Activated naive CD4-positive, alpha-beta T cell treated with anti-CD3 and anti-CD28 coated beads, Interleukin-2, amount 10 ng/mL, durations not matched to agents 7 days and 5 days (primary cell): ENCODE data around the gene BCAS1.
"Not testable (repeated sequence)": the region's sequence is repeated elsewhere in the genome, so short reads cannot be mapped to it uniquely, and the experiment has no call there.

Source experiments
- CTCF ChIA-PET: fragments of 350-600 bp; sonication (Branson Sonifier 250); formaldehyde crosslinking; loops from one replicate; lab custom pipeline; 2021; ENCODE audit warnings: antibody characterized with exemption; lab: Charles Lee
- DNase-seq: peaks from one replicate; pipeline ENCODE4 v3.0.0-alpha.2; 2020
- H3K27ac Mint-ChIP-seq: one replicate; pipeline ENCODE4 v1.8.0; 2021; ENCODE audit warnings: mild to moderate bottlenecking, moderate library complexity, mixed read lengths
- H3K27me3 Mint-ChIP-seq: one replicate; pipeline ENCODE4 v1.8.0; 2021; ENCODE audit warnings: mild to moderate bottlenecking, mixed read lengths
- H3K36me3 Mint-ChIP-seq: one replicate; pipeline ENCODE4 v1.8.0; 2021; ENCODE audit warnings: mixed read lengths
- H3K4me1 Mint-ChIP-seq: one replicate; pipeline ENCODE4 v1.8.0; 2021; ENCODE audit warnings: mixed read lengths
- H3K4me3 Mint-ChIP-seq: one replicate; pipeline ENCODE4 v1.8.0; 2021; ENCODE audit warnings: mild to moderate bottlenecking, moderate library complexity, mixed read lengths
- H3K9me3 Mint-ChIP-seq: one replicate; pipeline ENCODE4 v1.8.0; 2021; ENCODE audit warnings: mixed read lengths

The BCAS1 gene

DNA sequence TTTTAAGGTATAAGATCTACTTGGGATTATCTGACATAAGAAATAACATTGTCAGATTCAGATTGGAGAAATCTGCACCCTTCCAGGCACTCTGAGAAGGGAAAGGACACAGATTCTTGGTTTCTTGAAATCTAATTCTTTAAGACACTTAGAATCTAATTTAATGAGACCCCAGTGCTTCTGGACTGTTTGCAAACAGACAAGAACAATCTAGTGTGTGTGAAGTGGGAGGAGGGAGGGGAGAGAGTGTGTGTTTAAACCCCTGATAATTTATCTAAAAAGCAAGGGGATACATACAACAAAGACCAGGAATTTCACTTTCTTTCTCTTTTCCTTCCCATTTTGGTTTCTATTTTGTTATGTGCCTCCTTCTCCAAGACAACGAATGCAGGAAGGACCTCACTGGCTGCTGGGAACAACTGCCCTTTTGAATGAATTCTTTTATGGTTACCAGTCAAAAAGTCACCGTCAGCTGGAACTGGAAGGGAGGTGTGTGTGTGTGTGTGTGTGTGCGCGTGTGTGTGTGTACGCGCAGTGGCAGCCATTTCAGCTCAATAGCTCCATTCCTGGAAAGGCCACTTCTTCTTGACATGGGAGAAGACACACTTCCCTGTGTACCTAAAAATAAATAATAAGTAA is 129.4 kb downstream of the BCAS1 start:
- H3K4me3 Mint-ChIP-seq: no peak overlapping the region
- peaks cover 53% of the 10 kb centered on the region for H3K4me1 Mint-ChIP-seq
- H3K9me3 Mint-ChIP-seq: no peaks in the 10 kb centered on the region
- DNase-seq: no peak
- H3K36me3 Mint-ChIP-seq: no peaks in the 10 kb centered on the region
- H3K27ac Mint-ChIP-seq: peak overlapping the region; percentile 24
- H3K27me3 Mint-ChIP-seq: no peaks in the 10 kb centered on the region
- CTCF ChIA-PET: interaction anchor here (0.8 to 4.4 kb wide), 10 partner anchors 9 to 393 kb away, joined by 3 to 35 read pairs (median 4); no protein-coding TSS in a partner anchor

DNA sequence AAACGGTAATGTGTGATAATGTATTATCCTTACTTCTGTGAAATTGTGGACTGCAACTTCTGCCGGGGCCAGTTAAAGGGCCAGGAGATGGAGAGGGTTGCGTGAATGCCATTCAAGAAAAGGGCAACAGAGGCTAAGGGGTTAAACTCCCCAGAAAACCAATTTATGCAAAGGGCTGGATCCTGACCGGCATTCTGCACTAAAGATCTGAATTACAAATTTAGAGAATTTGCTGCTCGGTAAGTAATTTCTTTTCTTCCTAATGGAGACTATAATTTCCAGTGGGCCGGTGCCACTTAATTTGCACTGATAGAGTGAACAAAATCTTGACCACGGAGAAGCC is 130.1 kb downstream of the BCAS1 start:
- no peaks in the 10 kb centered on the region for H3K9me3 Mint-ChIP-seq
- CTCF ChIA-PET: interaction anchor here (0.6 to 4.4 kb wide), 32 partner anchors 12 to 1548 kb away, joined by 3 to 35 read pairs (median 3); no protein-coding TSS in a partner anchor
- H3K4me1 Mint-ChIP-seq: peaks cover 60% of the 10 kb centered on the region
- H3K27ac Mint-ChIP-seq: no peak overlapping the region
- no peak for DNase-seq
- H3K27me3 Mint-ChIP-seq: no peaks in the 10 kb centered on the region
- peak overlapping the region; percentile 6 for H3K4me3 Mint-ChIP-seq
- H3K36me3 Mint-ChIP-seq: no peaks in the 10 kb centered on the region

DNA sequence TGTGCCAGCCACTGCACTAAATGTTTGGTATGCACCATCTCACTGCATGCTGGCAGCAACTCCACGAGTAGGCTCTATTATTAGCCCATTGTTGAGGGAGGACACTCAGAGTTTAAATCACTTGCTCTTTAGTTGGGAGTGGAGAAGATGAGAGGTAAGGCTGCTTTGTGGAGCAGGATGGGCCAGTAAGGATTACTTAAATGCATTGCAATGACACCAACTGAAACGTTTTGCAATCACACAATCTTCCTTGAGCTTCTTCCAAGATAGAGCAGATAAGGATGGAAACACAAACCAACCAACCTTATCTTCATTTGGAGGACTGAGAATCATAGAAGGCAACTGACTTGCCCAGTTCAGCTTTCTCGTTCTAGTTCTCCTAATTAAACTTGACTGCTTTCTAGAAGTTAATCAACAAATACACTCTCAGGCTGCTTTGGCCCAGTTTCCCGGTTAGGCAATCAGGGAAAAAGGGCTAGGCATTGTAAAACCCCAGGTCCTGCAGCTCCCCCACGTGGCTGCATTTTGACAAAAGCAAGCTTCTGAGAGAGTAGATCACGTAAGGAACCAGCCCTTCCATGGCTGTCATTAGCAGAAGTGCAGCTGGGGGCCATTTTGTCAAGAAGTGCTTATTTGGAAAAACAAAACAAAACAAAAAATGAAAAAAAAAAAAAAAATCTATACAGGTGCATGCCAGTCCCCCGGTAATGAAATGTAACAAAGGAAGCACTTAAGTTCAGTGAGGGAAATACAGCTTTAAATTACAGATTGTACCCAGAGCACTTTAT is 130.6 kb downstream of the BCAS1 start:
- Mint-ChIP-seq H3K36me3 (no peaks in the 10 kb centered on the region), H3K4me3 (peak overlapping the region; percentile 6), H3K4me1 (peaks cover 66% of the 10 kb centered on the region), H3K27me3 (no peaks in the 10 kb centered on the region), H3K27ac (peak overlapping the region; percentile 9), H3K9me3 (no peaks in the 10 kb centered on the region)
- DNase-seq: peak; percentile 86
- CTCF ChIA-PET: interaction anchor here (0.6 to 4.4 kb wide), 35 partner anchors 8 to 1548 kb away, joined by 3 to 35 read pairs (median 3); no protein-coding TSS in a partner anchor

DNA sequence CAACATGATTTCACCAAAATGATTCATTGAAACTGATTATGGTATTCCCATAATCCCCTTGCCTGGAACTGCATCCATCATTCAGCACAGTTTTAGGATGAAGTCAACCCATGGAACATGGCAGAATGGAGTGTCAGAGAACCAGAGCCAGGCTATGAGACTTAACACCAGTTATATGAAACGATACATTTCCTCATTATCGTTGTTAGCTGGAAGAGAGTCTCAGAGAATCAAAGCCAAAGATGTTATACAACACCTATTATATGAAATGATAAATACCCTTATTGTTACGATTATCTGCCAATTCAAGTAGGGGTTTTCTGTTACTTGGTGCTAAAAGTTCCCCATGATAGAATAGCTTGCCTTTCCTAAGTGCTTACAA is 131.2 kb downstream of the BCAS1 start:
- Mint-ChIP-seq H3K27me3 (no peaks in the 10 kb centered on the region), H3K36me3 (no peaks in the 10 kb centered on the region), H3K27ac (no peak overlapping the region), H3K4me1 (peaks cover 70% of the 10 kb centered on the region), H3K9me3 (no peaks in the 10 kb centered on the region), H3K4me3 (no peak overlapping the region)
- no peak for DNase-seq
- CTCF ChIA-PET: interaction anchor here (0.7 to 4.4 kb wide), 27 partner anchors 9 to 785 kb away, joined by 3 to 35 read pairs (median 4); no protein-coding TSS in a partner anchor

DNA sequence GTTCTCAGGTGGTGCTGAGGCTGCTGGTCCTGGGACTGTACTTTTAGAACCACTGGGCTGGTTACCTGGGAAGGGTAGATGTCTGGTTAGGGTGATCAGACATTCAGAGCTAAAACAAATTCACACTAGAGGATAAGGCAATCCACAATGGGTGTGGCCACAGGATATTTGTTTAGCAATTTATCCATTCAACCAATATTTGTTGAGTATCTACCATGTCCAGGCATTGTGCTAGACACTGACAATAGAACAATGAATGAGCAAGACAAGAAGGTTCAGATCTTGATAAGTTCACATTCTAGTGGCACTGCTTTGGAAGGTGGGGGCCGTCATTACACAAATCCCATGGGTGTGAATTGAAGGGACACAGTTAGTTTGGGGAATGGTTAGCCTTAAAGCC is 131.7 kb downstream of the BCAS1 start:
- H3K9me3 Mint-ChIP-seq: no peaks in the 10 kb centered on the region
- no peaks in the 10 kb centered on the region for H3K36me3 Mint-ChIP-seq
- DNase-seq: no peak
- CTCF ChIA-PET: interaction anchor here (0.9 to 4.4 kb wide), 11 partner anchors 22 to 526 kb away, joined by 3 to 35 read pairs (median 5); no protein-coding TSS in a partner anchor
- H3K4me1 Mint-ChIP-seq: peaks cover 70% of the 10 kb centered on the region
- H3K27me3 Mint-ChIP-seq: no peaks in the 10 kb centered on the region
- H3K27ac Mint-ChIP-seq: no peak overlapping the region
- no peak overlapping the region for H3K4me3 Mint-ChIP-seq

DNA sequence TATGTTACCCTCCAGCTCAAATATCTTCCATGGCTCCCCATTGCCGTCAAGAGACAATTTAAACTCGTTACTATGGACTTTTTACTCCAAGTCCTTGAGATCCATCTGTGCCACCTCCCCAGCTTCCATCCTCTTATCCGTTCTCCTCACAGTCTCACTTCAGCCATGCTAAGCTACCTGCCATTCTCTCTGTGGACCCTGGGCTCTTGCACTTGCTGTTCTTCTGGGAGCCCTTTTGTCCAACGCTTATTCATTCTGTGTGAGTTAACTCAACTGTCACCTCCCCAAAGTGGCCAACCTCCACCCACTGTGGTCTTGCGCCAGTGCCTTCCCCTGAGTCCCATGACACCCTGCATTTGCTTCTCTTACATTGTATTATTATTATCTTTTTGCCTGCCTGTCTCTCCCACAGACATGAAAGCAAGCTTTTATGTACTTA is 132.4 kb downstream of the BCAS1 start:
- no peak for DNase-seq
- Mint-ChIP-seq H3K36me3 (no peaks in the 10 kb centered on the region), H3K27me3 (no peaks in the 10 kb centered on the region), H3K4me1 (peaks cover 71% of the 10 kb centered on the region), H3K4me3 (no peak overlapping the region), H3K27ac (no peak overlapping the region), H3K9me3 (no peaks in the 10 kb centered on the region)
- CTCF ChIA-PET: interaction anchor here (0.8 to 4.4 kb wide), 9 partner anchors 22 to 525 kb away, joined by 3 to 22 read pairs (median 5); no protein-coding TSS in a partner anchor

DNA sequence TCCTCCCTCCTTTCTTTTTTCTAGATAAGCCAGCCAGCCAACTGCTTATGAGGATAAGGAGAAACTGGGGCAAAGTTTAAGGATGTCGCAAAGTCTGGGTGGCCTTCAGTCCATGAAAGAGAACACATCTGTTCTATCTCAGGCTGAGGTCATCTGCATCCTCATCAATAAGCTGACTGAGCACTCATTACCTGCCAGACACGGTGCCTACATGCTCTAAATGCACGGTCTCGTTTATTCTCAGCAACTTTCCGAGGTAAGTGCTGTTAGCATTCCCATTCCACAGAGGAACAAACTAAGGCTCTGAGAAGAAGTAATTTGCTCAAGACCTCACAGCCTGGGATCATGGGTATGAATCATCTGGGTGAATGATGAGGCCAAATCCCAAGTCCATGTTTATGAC is 133.1 kb downstream of the BCAS1 start:
- no peaks in the 10 kb centered on the region for H3K36me3 Mint-ChIP-seq
- H3K27me3 Mint-ChIP-seq: no peaks in the 10 kb centered on the region
- no peak overlapping the region for H3K27ac Mint-ChIP-seq
- no peaks in the 10 kb centered on the region for H3K9me3 Mint-ChIP-seq
- H3K4me3 Mint-ChIP-seq: no peak overlapping the region
- CTCF ChIA-PET: interaction anchor here (0.8 to 4.4 kb wide), 7 partner anchors 21 to 525 kb away, joined by 3 to 22 read pairs (median 6); no protein-coding TSS in a partner anchor
- DNase-seq: no peak
- peaks cover 72% of the 10 kb centered on the region for H3K4me1 Mint-ChIP-seq

DNA sequence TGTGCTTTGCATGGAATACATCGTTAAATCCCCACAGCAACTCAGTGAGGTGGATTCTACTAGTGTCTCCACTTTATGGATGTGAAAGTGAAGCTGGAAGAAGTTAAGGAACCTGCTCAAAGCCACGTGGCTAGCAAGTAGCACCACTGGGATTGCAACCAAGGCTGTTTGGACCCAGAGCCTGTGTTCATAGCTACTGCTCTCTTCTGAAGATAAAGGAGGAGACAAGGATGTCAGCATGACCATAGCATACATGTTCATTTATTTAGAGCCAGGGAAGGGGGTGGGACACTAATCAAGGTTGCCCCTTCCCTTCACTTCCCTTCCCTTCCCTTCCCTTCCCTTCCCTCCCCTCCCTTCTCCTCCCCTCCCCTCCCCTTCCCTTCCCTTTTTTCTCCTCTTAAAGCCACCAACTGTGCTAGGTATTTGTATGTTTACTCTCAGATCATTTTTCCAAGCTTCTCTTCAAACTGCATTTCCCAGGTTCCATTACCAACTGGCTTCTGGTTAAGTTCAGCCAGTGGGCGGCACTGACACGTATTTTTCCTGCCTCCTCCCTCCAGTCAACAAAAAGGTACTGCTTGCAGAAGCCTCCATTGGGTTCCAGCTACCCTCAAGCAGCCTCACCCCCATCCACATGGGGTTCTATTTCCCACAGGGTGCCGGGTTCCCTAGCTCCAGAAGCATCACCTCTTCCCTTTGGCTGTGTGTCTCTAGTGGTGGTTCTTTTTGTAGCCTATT is 134.9 kb downstream of the BCAS1 start:
- Mint-ChIP-seq H3K27me3 (no peaks in the 10 kb centered on the region), H3K4me1 (peaks cover 61% of the 10 kb centered on the region), H3K4me3 (no peak overlapping the region), H3K36me3 (no peaks in the 10 kb centered on the region), H3K9me3 (no peaks in the 10 kb centered on the region), H3K27ac (peak overlapping the region; percentile 86)
- no peak for DNase-seq
- CTCF ChIA-PET: interaction anchor here (0.6 to 2.4 kb wide), 9 partner anchors 16 to 719 kb away, joined by 3 to 8 read pairs (median 3); no protein-coding TSS in a partner anchor

DNA sequence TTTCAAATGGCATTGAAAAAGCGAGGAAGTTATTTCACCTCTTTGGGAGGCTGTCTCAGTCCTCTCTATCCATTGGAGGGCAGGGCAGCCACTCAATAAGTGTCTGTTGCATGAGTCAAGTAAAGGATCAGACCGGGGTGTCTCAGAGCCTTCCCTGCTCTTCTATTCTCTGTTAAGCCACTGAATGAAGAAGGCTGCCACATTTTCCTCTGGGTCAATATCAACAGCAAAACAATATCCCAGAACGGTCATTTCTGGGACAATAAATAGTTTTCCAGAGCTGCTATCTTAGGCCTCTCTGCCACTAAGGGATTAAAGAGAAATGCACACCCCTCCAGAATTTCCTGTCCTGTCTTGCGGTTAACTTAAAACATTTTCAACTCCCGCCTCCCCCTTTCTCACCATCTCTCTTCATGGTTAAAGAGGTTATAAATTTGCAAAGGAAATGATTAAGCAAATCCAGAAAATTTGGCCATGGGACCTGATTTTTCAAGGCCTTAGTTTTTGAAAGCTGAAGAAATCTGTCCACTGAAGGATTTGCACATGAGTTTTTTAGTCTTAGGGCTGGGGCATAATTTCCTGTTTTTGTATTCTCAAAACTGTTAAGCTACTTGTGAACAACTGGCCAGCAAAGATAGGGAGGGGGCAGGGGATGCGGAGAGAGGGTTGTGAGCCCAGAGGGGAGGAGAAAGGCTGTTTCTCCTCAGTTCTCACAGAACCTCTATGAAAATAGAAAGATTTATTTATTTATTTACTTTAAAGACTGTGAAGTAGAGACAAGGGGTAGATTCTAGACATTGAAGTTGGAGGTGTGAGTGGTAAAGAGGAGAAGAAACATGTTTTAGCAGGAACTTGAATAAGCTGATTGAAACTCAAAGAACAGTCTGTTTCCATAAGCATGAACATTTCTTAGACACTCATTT is 135.7 kb downstream of the BCAS1 start:
- H3K36me3 Mint-ChIP-seq: no peaks in the 10 kb centered on the region
- H3K4me1 Mint-ChIP-seq: peaks cover 60% of the 10 kb centered on the region
- peak overlapping the region; percentile 3 for H3K4me3 Mint-ChIP-seq
- CTCF ChIA-PET: interaction anchor here (0.6 to 2.4 kb wide), 10 partner anchors 9 to 1623 kb away, joined by 3 to 8 read pairs (median 4); no protein-coding TSS in a partner anchor
- H3K27me3 Mint-ChIP-seq: no peaks in the 10 kb centered on the region
- H3K9me3 Mint-ChIP-seq: no peaks in the 10 kb centered on the region
- DNase-seq: peak; percentile 47
- H3K27ac Mint-ChIP-seq: peak overlapping the region; percentile 86

DNA sequence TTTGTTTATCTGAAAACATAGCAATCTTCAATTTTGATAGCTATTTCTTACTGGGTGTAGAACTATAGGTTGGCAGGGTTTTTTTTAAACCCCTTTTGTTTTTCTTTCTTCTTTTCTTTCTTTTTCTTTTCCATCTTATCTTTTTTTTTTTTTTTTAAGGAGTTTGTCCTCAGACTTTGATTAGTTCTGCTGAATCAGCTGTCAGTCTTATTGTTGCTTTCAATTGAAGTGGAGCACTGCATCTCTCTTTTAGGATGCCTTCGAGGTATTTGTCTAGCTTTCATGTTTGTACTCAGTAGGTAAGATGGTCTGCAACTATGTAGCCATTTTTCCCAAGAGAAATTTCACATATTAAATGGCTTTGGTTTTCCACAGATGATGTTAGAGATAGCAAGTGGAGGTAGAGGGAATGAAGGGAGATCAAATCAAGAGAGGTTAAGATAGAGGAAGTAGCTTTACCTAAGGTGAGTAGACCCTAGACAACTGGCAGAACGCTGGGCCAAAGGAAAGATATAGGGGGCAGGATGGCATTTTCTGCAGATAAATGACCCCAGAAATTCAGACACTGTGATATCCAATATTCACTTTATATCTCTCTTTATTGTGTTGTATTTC is 137.1 kb downstream of the BCAS1 start:
- no peak overlapping the region for H3K4me3 Mint-ChIP-seq
- CTCF ChIA-PET: interaction anchor here (0.6 to 2.4 kb wide), 3 partner anchors 18 to 330 kb away, joined by 3 to 6 read pairs (median 6); no protein-coding TSS in a partner anchor
- DNase-seq: no peak
- H3K27ac Mint-ChIP-seq: no peak overlapping the region
- H3K36me3 Mint-ChIP-seq: no peaks in the 10 kb centered on the region
- H3K4me1 Mint-ChIP-seq: peaks cover 53% of the 10 kb centered on the region
- H3K27me3 Mint-ChIP-seq: no peaks in the 10 kb centered on the region
- no peaks in the 10 kb centered on the region for H3K9me3 Mint-ChIP-seq

DNA sequence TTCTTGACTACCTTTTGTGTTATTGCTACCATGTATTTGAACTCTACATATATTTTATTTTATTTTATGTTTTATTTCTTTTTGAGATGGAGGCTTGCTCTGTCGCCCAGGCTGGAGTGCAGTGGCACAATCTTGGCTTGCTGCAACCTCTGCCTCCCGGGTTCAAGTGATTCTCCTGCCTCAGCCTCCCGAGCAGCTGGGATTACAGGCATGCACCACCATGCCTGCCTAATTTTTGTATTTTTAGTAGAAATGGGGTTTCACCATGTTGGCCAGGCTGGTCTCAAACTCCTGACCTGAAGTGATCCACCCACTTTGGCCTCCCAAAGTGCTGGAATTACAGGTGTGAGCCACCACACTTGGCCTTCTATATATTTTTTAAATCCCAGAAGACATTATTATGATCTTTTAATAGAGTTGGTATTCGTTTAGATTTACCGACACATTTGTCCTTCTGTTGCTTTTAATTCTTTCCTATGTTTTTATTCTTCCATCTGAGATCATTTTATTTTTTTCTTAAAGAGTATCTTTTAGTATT is 137.7 kb downstream of the BCAS1 start:
- H3K27me3 Mint-ChIP-seq, H3K4me3 Mint-ChIP-seq, DNase-seq, H3K36me3 Mint-ChIP-seq, H3K27ac Mint-ChIP-seq, H3K9me3 Mint-ChIP-seq: not testable (repeated sequence)
- peaks cover 48% of the 10 kb centered on the region for H3K4me1 Mint-ChIP-seq
- CTCF ChIA-PET: interaction anchor here (1.7 kb wide), 1 partner anchor 17 kb away, joined by 6 read pairs; no protein-coding TSS in a partner anchor

DNA sequence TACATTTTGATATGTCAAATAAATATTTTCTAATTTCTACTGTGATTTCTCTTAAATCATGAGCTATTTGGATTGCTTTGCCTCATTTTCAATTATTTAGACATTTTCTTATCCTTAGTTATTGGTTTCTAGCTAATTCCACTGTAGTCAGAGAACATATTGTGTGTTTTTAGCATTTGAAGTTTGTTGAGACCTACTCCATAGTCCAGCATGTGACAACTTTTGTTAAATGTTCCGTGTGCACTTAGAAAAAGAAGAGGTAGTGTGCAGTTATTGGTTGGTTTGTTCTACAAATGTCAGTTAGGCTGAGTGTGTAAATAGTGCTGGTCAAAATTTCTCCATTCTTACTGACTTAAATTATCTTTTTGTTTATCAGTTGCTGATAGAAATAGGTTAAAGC is 138.8 kb downstream of the BCAS1 start:
- H3K4me3 Mint-ChIP-seq: no peak overlapping the region
- no peaks in the 10 kb centered on the region for H3K36me3 Mint-ChIP-seq
- CTCF ChIA-PET: interaction anchor here (0.9 to 1.4 kb wide), 2 partner anchors 16 to 352 kb away, joined by 3 read pairs; no protein-coding TSS in a partner anchor
- no peak for DNase-seq
- H3K4me1 Mint-ChIP-seq: peaks cover 54% of the 10 kb centered on the region
- peaks cover 4% of the 10 kb centered on the region for H3K27me3 Mint-ChIP-seq
- H3K27ac Mint-ChIP-seq: no peak overlapping the region
- H3K9me3 Mint-ChIP-seq: no peaks in the 10 kb centered on the region
